ENCODE results near the gene PSKH1.

The PSKH1 gene

DNA sequence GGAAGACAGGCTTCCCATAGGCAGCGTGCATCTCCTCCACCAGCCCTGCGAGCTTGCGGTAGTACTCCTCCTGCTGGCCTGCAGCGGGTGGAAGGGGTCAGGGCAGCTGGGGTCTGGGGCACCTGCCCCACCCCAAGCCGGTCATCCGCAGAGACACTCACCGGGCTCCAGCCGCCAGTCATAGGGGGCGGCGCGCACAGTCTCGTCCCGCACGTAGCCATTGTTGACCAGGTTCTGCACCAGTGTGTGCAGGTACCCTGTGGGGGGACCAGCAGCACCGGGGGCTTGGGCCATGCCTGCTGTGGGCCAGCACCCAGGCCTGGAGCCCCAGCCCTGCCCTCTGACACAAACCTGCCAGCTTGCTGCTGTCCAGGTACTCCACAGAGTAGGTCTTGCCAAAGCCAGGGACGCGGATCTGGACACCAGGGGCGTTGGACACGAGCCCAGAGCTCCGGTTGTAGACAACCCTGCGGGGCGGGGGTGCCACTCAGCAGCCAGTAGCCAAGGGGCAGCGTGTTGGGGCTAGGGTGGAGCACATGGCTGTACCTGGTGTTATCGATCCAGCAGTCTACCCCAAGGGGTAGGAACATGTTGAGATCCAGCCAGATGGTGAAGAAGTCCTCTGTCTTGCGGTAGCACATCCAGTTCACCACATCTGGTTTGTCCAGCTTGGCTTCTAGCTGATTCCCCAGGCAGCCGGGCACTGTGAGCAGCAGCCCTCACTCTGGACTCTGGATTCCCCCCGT, 49.6 kb downstream of the PSKH1 start:
- DNase-seq = peak; percentile 1

DNA sequence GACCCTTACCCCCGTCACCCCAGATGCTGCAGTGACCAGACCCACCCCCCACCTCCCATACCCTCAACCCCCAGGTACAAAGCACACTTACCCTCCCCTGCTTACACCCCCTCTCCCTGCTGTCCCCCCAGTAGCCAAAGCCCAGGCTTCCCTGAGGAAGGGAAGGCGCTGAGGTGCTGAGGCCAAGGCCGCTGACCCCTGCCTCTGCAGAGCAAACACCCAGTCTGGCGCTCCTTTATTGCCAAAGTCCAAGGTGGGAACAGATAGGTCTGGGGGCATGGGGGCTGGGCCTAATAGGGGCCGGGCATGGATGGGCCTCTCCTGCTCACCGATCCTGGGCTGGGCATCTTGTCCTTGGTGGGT, 50.2 kb downstream of the PSKH1 start:
- no peak for DNase-seq

DNA sequence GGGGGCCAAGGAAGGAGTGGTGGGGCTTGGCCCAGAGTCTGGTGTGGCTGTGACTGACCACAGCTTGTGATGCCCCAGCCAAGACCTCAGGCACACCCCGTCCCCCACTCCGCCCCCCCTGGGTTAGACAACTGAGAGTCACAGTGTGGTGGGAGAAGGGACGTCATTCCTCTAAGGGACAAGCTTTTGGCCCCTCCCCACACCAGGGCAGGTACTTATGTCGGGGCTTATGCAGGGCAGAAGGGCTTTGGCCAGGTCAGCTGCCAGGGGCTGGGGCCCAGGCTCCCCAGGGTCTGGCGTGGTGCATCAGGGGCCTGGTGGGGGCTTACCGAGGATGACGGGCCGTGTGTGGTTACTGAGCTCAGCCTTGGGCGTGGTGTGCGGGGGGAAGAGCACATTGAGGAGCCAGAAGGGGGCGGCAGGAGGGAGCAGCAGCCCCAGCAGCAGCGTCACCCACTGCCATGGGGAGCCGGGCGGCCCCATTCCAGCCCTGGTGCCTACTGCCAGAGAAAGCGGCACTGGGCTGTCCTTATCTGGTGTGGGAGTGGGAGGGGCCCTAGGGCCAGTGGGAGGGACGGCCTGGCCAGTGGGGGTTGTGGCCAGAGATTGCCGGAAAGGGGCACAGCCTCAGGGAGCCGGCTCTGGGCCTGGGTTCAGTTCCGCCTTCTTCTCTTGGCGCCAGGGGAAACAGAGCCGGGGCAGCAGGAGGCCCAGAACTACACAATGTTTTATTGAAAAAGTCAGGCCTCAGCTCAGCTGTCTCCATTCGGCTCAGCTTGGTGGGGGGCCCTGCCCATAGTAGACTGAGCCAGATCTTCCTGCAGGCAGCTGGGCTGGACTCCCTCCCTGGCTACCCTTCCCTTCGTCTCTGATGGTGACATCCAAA, 50.8 kb downstream of the PSKH1 start, which contains the start of gene LCAT:
TSS of gene LCAT (minus strand) at position 502 of the 886 bp plus-strand sequence. CDS start at position 483, 19 bp downstream.
- DNase-seq = no peak

DNA sequence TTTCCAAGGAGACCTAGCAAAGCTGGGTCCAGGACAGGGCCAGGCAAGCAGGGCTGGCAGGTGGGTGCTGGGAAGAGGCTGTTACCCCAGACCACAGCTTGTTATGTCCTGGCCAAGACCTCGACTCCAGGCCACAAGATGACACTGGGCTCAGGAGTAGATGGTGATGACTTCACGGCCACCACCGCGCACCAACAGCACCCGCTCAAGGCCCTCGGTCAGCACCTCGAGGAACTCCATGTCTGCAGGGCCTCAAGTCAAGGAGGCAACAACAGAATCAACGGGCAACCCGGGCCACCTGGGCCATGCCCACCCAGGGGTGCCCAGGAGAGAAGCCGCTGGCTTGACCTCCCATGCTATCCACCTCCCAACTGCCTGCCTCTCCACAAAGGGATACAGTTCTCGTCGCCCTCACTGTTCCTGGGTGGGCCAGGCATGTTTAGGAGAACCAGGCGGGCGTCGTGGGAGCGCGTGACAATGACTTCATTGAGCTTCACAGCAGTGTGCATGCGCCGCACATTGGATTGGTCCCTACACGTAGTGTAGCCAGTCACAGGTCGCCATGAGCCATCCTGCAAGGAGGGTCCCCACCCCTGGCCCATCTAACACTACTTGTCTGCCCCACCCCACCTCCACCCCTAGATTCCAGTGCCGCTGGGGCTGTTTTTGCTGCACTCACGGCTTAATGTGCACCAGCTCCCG, 51.8 kb downstream of the PSKH1 start:
- no peak for DNase-seq

DNA sequence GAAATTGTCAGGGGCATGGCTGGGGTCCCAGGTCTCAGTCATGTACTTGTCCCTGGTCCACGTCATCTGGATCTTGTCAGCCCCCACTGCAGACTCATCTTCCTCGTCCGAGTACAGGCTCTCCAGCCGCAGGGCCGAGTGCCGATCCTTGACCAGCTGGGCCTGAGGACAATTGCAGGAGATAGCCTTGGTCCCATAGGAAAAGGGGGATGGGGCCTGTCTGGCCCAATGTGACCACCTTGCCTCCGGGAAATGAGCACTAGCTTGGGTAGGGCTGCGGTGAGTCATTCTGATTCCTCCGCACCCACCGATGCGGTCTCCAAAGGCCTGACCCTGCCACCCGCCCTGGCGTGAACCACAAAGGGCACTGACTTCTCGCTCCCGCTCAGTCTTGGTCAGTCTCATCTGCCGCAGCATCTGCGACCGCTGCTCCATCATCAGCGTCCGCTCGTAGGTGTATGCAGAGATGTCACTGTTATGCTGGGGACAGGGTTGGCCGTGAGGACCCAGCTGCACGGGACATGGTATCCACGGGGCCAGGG, 52.4 kb downstream of the PSKH1 start:
- no peak for DNase-seq

DNA sequence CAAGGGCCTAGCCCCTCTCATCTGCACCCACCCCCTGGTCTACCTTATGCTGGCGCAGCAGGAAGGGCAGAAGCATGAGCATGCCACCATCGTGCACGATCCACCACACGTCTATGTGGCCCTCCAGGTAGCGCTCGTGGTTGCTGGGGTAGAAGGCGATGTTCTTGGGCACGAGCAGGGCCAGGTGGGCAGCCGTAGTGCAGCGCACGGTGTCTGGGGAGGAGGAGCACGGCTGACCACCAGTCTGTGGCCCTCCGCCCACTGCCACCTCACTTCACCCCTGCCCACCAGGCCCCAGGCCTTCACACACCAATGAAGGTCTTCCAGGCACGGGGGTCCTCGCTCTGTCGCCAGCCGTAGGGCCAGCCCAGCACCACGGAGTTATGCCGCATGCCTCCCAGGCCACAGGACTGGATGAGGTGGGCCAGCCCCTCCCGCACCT, 53.1 kb downstream of the PSKH1 start:
- no peak for DNase-seq

DNA sequence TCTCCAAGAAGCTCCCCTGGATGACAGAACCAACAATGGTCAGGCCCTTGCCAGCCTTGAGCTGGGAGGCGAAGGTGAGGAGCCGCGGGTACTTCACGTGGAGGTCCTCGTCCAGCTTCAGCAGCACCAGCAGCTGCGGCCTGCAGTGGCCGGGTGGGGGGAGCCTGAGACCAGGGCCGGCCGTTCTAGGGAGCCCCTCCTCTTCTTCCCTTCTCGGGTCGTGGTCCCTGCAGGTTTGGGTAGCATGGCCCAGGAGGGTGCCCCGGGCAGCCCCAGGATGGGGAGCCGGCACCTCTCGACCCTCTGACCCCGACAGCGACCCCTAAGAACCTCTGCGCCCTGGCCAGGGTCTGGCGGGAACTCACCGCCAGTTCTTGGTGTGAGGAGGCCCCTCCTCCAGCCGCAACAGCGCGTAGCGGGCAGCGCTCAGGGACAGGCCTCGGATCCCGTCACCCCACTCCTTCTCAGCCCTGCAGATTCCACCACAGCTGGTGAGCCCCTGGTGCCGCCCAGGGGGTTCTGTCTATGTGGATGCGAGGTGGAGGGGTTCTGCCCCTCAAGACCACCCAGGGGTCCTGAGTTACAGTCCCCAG, 54.0 kb downstream of the PSKH1 start:
- no peak for DNase-seq

DNA sequence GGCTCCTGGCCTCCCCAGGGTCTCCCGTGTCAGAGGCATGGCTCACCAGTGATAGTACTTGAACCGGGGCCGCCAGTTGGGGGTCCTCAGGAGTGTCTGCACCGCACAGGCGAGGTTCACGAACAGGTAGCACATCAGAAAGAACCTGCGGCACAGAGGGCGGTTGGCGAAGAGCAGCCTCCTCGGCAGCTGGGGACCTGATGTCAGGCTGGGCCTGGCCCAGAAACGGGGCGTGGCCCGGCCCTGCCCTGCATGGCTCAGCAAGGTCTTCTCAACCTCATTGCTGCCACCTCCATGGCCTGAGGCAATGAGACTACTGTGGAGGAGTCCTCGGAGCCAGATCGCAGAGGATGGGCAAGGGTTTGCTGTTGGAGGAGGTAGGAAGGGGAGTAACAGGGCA, 55.0 kb downstream of the PSKH1 start:
- no peak for DNase-seq

DNA sequence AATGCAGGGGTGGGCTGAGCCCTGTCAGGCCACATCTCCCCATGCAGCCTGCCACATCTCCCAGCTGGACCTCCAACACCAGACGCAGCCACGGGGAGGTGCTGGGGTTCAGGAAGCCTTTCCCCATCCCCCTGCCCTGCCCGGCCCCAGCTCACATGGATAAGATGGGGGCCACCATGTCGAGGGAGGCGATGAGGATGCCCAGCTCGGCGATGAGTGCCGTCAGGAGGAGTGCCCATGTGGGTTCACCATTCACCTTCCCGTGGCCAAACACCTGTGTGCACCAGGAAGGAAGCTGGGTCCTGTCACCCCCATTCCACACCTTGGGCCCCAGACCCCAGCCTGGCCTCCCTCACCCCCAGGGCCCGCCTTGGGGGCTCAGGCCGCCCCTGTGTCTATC, 56.6 kb downstream of the PSKH1 start:
- no peak for DNase-seq

DNA sequence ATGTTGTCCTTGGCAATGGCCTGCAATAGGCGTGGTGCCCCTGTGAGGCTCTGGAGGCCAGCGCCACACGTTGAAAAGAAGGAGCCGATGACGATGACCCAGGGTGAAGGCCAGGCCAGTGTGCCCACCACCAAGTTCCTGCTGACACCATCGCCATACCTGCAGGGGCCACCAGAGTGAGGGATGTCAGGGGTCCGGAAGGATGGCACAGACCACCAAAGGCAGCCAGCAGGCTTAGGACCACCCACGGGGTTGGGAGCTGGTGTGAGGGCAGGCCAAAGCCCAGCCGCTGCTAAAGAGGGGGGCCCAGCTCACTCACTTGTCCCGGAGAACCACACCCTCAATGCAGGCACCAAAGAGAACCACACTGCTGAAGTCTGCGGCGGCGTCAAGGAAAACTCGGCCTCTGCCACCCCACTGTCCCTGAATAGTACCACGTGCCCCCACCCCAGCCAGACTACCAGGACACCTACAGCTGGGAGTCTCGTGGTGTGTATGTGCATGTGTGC, 57.3 kb downstream of the PSKH1 start:
- no peak for DNase-seq

DNA sequence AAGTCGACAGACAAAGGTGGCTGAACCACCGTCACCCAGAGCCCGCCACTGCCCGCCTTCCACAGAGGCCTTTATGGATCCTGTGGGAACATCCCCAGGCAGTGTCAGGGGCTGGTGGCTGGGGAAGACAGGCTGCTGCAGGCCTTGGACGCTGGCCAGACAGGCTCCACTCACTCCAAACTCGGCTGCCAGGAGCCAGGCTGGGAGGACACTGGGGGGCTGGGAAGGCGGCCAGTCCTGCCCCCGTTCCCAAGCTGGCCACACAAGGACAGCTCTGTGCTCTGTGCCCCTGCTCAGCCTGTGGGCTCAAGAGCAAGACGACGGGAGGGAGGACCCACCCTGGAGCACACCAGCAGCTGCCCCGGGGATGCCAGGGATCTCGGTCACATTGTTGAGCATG, 58.4 kb downstream of the PSKH1 start:
- DNase-seq = no peak

DNA sequence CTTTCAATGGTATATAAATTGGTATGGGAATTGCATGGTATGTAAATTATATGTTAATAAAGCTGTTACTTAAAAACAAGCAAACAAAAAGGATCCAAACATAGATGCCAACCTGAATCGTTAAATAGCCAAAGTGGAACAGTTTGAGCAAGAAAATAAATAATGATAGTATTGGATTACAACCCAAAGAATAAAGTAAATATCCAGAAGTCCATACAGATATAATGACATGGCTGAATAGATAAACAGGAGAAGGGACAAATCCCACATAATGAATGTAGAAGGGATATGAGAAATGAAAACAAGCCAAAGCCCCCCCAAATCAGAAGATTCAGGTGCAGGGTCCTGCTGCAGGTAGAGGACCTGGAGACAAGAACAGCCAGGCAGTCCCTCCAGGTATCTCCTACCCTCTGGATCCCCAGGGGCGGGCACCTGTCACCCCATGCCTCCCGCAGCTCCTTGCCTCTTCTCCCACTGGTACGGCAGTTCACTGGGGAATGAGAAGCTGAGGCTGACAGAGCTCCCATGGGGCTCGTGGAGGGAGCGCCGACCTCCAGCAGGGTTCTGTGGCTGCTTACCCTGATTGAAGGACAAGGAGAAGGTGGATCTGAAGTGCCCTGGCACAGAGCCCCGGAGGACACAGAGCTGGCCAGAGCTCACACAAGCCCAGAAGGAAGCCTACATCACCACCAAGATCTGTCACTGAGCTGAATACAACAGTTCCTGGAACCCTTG, 60.8 kb downstream of the PSKH1 start:
- DNase-seq = no peak

DNA sequence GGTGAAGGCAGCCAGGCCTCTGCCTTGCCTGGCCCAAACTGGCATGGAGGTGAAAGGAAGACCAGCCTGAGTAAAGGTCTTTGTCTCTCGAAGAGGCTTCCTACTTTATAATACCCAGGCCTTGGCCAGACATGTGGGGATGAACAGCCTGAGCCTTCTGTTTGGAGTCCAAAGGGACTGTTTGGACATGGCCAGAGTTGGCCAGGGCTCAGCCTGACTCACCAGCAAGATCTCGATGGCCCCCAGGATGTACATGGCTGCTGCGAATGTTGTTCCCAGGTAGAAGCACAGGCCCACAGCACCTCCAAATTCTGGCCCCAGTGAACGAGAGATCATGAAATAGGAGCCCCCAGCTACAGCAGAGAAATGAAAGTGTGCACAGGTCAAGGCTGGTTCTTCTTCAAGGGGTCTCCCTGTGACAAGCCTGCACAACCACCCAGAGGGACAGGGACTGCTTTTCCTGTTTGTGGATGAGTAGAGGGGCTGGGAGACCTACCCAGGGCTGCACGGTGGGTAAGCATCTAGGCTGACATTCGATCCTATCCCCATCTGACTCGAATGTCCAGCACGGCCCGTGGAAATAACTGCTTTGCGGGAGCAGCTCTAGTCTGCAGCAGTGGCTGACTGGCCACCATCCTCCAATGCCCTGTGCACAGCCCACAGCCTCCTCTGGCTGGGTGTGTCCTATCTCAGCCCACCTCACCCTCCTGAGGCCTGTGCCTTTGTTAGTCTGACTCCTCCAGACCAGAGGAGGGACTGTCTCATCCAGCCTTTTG, 61.6 kb downstream of the PSKH1 start:
- no peak for DNase-seq

DNA sequence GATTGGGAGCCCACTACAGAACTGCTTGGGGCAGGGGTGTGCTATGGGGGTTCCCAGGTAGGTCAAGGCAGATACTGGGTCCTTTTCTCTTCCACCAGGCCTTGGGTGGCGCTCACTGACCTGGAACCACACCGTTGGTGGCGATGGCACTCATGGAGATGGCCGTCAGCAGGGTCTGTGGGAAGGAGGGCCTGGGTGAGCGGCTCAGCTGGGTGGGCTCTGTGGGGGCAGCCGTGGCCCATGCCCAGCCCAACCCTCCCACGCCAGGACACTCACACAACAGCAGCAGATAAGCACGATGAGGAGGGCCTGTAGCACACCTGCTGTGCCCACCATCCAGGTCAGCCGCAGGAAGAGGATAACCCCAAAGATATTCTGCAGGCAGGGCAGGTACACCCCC, 64.6 kb downstream of the PSKH1 start:
- DNase-seq = no peak

DNA sequence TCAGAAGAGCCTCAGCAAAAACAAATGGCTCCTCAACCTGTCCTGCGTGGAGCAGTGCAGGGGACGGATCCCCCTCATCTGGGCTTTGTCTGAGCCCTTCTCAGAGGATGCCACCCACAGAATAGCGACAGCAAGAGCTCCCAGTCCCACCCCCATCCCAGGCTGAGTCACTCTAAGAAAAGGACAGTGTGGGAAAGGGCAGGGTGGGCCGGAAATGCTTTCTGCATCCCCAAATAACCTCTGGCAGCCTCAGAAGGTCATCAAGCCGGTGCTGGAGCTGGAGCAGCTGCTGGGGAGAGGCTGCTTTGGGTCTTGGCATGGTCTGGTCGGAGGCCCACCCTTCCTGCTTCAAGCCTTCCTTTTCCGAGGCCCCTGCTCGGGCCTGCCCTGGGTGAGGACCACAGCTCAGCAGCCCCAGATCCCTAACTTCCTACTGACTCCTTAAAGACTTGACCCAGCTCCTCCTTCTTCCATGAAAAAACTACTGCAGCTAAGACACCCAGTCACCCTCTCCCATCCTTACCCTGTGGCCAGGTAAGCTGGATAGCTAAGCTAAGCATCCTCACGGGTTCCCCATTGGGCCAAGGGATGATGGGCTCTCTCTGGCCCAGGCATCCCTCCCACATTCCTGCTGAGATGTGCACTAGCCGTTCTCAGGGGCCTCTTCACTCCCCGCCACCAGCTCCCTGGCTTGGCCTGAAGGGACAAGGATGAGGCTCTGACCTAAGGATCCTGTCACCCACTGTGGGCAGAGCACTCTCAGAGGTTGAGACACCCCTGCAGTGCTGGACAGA, 66.7 kb downstream of the PSKH1 start:
- DNase-seq = no peak

DNA sequence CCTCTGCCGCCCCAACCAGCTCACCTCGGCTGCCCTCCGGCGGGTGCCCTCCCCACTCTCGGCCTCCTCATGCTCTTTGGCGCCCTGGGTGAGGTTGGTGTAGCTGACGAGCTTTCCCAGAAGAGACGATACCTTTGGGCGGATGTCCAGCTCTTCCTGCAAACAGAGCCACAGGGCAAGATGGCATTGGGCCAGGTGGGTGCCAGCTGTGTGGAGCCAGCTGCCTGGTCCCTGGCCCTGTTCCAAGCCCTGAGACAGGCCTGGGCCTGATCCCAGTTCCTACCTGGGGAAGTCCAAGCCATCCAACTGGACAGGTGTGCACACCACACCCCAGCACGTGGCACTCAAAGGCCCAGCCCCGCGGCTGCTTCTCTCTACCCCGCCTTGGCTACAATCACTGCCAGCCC, 68.5 kb downstream of the PSKH1 start:
- peak; percentile 100 for DNase-seq

DNA sequence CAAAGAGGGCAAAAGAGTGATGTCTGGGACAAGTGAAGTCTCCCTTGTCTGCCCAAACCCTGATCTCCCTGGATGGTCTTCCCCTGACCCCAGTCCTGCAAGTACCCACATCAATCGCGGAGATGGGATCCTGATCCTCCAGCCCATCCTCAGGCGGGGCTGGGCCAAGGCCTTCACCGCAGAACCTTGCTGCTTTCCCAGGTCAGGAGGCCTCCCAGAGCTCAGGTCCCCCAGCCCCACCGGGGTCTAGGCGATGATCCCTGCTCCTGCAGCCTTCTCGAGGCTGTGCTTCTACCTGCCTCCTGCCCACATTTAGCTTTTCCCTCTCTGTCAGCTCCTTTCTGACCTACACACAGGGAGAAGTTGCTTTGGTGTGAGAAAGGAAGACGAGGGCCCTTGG, 69.1 kb downstream of the PSKH1 start:
- DNase-seq = no peak

DNA sequence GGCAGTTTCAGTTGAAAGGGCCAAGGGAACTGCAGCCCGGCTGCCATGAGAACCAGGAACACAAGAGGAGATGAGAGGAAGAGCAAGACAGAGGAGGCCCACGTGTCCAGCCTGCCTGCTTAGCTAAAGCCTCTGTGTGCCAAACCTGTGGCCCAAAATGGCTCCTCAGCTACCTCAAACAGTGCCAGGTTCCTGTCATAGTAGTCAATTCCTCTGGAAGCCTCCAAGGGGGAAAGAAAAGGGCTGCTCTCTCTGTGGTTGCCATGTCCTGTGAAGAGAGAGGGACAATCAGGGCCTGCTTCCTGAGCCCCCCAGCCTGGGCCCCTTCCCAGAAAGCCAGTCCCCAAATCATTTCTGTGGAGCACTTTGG, 70.2 kb downstream of the PSKH1 start:
- DNase-seq = peak; percentile 21

DNA sequence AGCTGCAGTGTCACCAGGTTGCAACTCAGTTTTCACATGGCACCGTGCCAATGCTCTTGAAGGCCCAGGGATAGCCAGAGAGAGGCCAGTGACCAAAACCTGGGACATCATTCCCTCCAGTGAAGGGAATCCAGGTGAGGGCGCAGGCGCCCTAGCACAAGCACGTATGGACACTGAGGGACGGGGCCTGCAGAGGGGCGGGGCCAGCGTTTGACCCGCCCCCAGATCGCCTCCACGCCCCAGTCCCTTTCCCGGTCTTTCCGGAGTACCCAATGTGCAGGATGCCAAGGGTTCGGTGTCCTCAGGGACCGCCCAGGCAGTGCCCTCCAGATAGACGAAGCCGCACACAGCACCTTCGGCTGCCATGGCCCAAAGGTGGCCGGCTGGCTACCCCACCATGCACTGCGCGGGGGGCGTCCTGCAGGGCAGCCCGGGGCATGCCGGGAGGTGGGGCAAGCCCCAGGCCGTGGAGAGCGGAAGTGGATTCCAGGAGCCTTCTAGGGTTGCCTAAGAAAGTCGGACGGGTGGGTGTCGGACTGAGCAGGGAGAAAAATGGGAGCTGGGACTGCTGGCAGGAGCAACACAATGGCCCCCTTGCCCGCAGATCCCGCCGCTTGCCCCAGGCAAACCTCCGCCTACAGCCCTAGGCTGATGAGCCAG, 70.7 kb downstream of the PSKH1 start:
- DNase-seq = peak; percentile 40

Data from RPMI8226 (cell line).